ENCODE data around the gene DGKH.
"Not testable (repeated sequence)": the region's sequence is repeated elsewhere in the genome, so short reads cannot be mapped to it uniquely, and the experiment has no call there.

The DGKH gene

GRCh38 chr13:42176294-42176693 is 127.8 kb downstream of the DGKH start:
- no peak for DNase-seq

- DNase-seq, result no peak
Observed at GRCh38 chr13:42177189-42177588, 128.7 kb downstream of the DGKH start.

GRCh38 chr13:42181381-42181953 is 133.0 kb downstream of the DGKH start:
- DNase-seq, result no peak

- DNase-seq, result no peak
Observed at GRCh38 chr13:42189061-42189460, 140.6 kb downstream of the DGKH start.

GRCh38 chr13:42190529-42190928 is 142.1 kb downstream of the DGKH start:
- DNase-seq, result no peak

- no peak for DNase-seq
Observed at GRCh38 chr13:42211704-42212464, 163.4 kb downstream of the DGKH start.

GRCh38 chr13:42214446-42214845 is 166.0 kb downstream of the DGKH start:
- DNase-seq, result no peak

- DNase-seq, result no peak
Observed at GRCh38 chr13:42215578-42216421, 167.4 kb downstream of the DGKH start.

- no peak for DNase-seq
Observed at GRCh38 chr13:42216422-42216735, 167.9 kb downstream of the DGKH start.

- no peak for DNase-seq
Observed at GRCh38 chr13:42218576-42218975, 170.1 kb downstream of the DGKH start.

- no peak for DNase-seq
Observed at GRCh38 chr13:42219051-42219450, 170.6 kb downstream of the DGKH start.

- DNase-seq, result no peak
Observed at GRCh38 chr13:42219876-42220275, 171.4 kb downstream of the DGKH start.

GRCh38 chr13:42221121-42221765 is 172.8 kb downstream of the DGKH start:
- no peak for DNase-seq

- DNase-seq, result no peak
Observed at GRCh38 chr13:42223681-42224080, 175.2 kb downstream of the DGKH start.

- no peak for DNase-seq
Observed at GRCh38 chr13:42225051-42225450, 176.6 kb downstream of the DGKH start.

- not testable (repeated sequence) for DNase-seq
Observed at GRCh38 chr13:42226759-42227158, 178.3 kb downstream of the DGKH start.

GRCh38 chr13:42228527-42228926 is 180.1 kb downstream of the DGKH start:
- DNase-seq, result no peak

GRCh38 chr13:42229287-42229686 is 180.8 kb downstream of the DGKH start:
- DNase-seq, result no peak

GRCh38 chr13:42232671-42233070 is 184.2 kb downstream of the DGKH start:
- DNase-seq, result no peak

GRCh38 chr13:42233726-42234125 is 185.3 kb downstream of the DGKH start:
- DNase-seq, result no peak

- DNase-seq, result no peak
Observed at GRCh38 chr13:42239161-42239560, 190.7 kb downstream of the DGKH start.

- no peak for DNase-seq
Observed at GRCh38 chr13:42239644-42240043, 191.2 kb downstream of the DGKH start.

- no peak for DNase-seq
Observed at GRCh38 chr13:42246541-42246940, 198.1 kb downstream of the DGKH start.

- DNase-seq, result no peak
Observed at GRCh38 chr13:42247883-42248282, 199.4 kb downstream of the DGKH start.
